ENCODE data around the gene IFFO2.
A peak's percentile ranks its signal among the peaks of the same experiment; 100 is the strongest.

IFFO2 gene

GRCh38 chr1:18921516-18922251, 34.8 kb downstream of the IFFO2 start:
- DNase-seq (ENCODE audit: low read depth in 4 of 4, low spot score in 1 of 4) = no peak

- DNase-seq (ENCODE audit: low read depth in 4 of 4, low spot score in 1 of 4) = no peak
Observed at GRCh38 chr1:18920931-18921330, 35.5 kb downstream of the IFFO2 start.

GRCh38 chr1:18919956-18920355, 36.5 kb downstream of the IFFO2 start:
- no peak for DNase-seq (ENCODE audit: low read depth in 4 of 4, low spot score in 1 of 4)

GRCh38 chr1:18919197-18919905, 37.1 kb downstream of the IFFO2 start:
- no peak for DNase-seq (ENCODE audit: low read depth in 4 of 4, low spot score in 1 of 4)

GRCh38 chr1:18918417-18918816, 38.1 kb downstream of the IFFO2 start:
- DNase-seq (ENCODE audit: low read depth in 4 of 4, low spot score in 1 of 4) = no peak

- no peak for DNase-seq (ENCODE audit: low read depth in 4 of 4, low spot score in 1 of 4)
Observed at GRCh38 chr1:18917071-18917799, 39.2 kb downstream of the IFFO2 start.

GRCh38 chr1:18915341-18915740, 41.1 kb downstream of the IFFO2 start:
- no peak for DNase-seq (ENCODE audit: low read depth in 4 of 4, low spot score in 1 of 4)

GRCh38 chr1:18913065-18913835, 43.2 kb downstream of the IFFO2 start:
- DNase-seq (ENCODE audit: low read depth in 4 of 4, low spot score in 1 of 4) = peak; percentile 64 to 71 (median 65)

GRCh38 chr1:18912550-18912949, 43.9 kb downstream of the IFFO2 start:
- no peak for DNase-seq (ENCODE audit: low read depth in 4 of 4, low spot score in 1 of 4)

- peak in 1 of 4 experiments; percentile 20 for DNase-seq (ENCODE audit: low read depth in 4 of 4, low spot score in 1 of 4)
Observed at GRCh38 chr1:18908911-18909771, 47.3 kb downstream of the IFFO2 start.

GRCh38 chr1:18907917-18908845, 48.3 kb downstream of the IFFO2 start:
- no peak for DNase-seq (ENCODE audit: low read depth in 4 of 4, low spot score in 1 of 4)

GRCh38 chr1:18907021-18907916, 49.2 kb downstream of the IFFO2 start:
- peak in 2 of 4 experiments; percentile 39 to 50 for DNase-seq (ENCODE audit: low read depth in 4 of 4, low spot score in 1 of 4)

GRCh38 chr1:18903291-18903756, 53.2 kb downstream of the IFFO2 start:
- DNase-seq (ENCODE audit: low read depth in 4 of 4, low spot score in 1 of 4) = no peak

GRCh38 chr1:18902523-18903290, 53.8 kb downstream of the IFFO2 start, which contains the start of gene ALDH4A1:
Gene ALDH4A1, minus strand, starts transcription at chr1:18902555. Its CDS starts 32 bp downstream, at chr1:18902523.
- DNase-seq (ENCODE audit: low read depth in 4 of 4, low spot score in 1 of 4) = peak; percentile 67 to 88 (median 86)

GRCh38 chr1:18901952-18902522, 54.4 kb downstream of the IFFO2 start:
- no peak for DNase-seq (ENCODE audit: low read depth in 4 of 4, low spot score in 1 of 4)

GRCh38 chr1:18901147-18901951, 55.1 kb downstream of the IFFO2 start:
- no peak for DNase-seq (ENCODE audit: low read depth in 4 of 4, low spot score in 1 of 4)
